GM12878 (cell line): ENCODE data around the gene EIF2D. TPM values are rescaled to one million over a fixed set of nuclear protein-coding genes. Genes with fewer than 3 reads are reported as not detected.

Experiments used
- ATF7 ChIP-seq: fragments of 450-650 bp; IDR thresholded peaks from 2 replicates; pipeline ENCODE4 v1.6.1; 2016; ENCODE audit warnings: low read depth, mild to moderate bottlenecking
- CBFB ChIP-seq: IDR thresholded peaks from 2 replicates; pipeline ENCODE4 v1.6.1; 2016; ENCODE audit warnings: antibody characterized with exemption, low read depth
- CHD4 ChIP-seq: fragments of 200-600 bp; sonication (generic); IDR thresholded peaks from 2 replicates; pipeline ENCODE4 v1.6.1; 2016; ENCODE audit warnings: mild to moderate bottlenecking
- CREM ChIP-seq: IDR thresholded peaks from 2 replicates; pipeline ENCODE4 v1.6.1; 2014; ENCODE audit warnings: antibody characterized with exemption, low read depth
- FOXK2 ChIP-seq: fragments of 450-650 bp; IDR thresholded peaks from 2 replicates; pipeline ENCODE4 v1.6.1; 2017; ENCODE audit warnings: mild to moderate bottlenecking, moderate library complexity
- HDAC2 ChIP-seq: fragments of 200-600 bp; sonication (generic); IDR thresholded peaks from 2 replicates; pipeline ENCODE4 v1.6.1; 2017
- IKZF1 ChIP-seq: fragments of 450-650 bp; conservative IDR thresholded peaks from 2 replicates; pipeline ENCODE4 v1.6.1; 2017; ENCODE audit warnings: antibody characterized with exemption, mild to moderate bottlenecking
- NFYA ChIP-seq: IDR thresholded peaks from 2 replicates; pipeline ENCODE4 v1.6.1; 2011; ENCODE audit warnings: low read depth, mild to moderate bottlenecking, low read length, improper control_type of control experiment, borderline replicate concordance
- NR2C1 ChIP-seq: fragments of 450-650 bp; IDR thresholded peaks from 2 replicates; pipeline ENCODE4 v1.6.1; 2017; ENCODE audit warnings: antibody characterized with exemption, mild to moderate bottlenecking, moderate library complexity
- NR2C2 ChIP-seq: IDR thresholded peaks from 2 replicates; pipeline ENCODE4 v1.6.1; 2011; ENCODE audit warnings: borderline replicate concordance, low read depth; ENCODE audit not compliant: control insufficient read depth, insufficient read length
- NRF1 ChIP-seq: conservative IDR thresholded peaks from 2 replicates; pipeline ENCODE4 v1.6.1; 2011; ENCODE audit warnings: mild to moderate bottlenecking, low read depth, low read length, improper control_type of control experiment
- RBBP5 ChIP-seq: fragments of 200-600 bp; sonication (generic); conservative IDR thresholded peaks from 2 replicates; pipeline ENCODE4 v1.6.1; 2016
- RFX5 ChIP-seq: IDR thresholded peaks from 2 replicates; pipeline ENCODE4 v1.6.1; 2011; ENCODE audit warnings: low read depth, low read length, improper control_type of control experiment
- SP1 ChIP-seq: IDR thresholded peaks from one replicate; pipeline ENCODE4 v1.6.1; 2011; ENCODE audit warnings: low read depth, low read length
- SRF ChIP-seq, 2 experiments: IDR thresholded peaks; 2 replicates each; pipeline ENCODE4 v1.6.1; 2011; ENCODE audit warnings: low read depth in 2 of 2, low read length in 2 of 2, mild to moderate bottlenecking in 1 of 2, moderate library complexity in 1 of 2
- STAT3 ChIP-seq: IDR thresholded peaks from 2 replicates; pipeline ENCODE4 v1.6.1; 2011; ENCODE audit warnings: low read depth, low read length, improper control_type of control experiment
- TBL1XR1 ChIP-seq: IDR thresholded peaks from 2 replicates; pipeline ENCODE4 v1.6.1; 2012; ENCODE audit warnings: low read depth, low read length, improper control_type of control experiment
- TCF3 ChIP-seq: IDR thresholded peaks from 2 replicates; pipeline ENCODE4 v1.6.1; 2012; ENCODE audit warnings: low read depth, mild to moderate bottlenecking, low read length, borderline replicate concordance; ENCODE audit not compliant: insufficient read depth
- WRNIP1 ChIP-seq: IDR thresholded peaks from 2 replicates; pipeline ENCODE4 v1.6.1; 2011; ENCODE audit warnings: low read depth, low read length, improper control_type of control experiment, borderline replicate concordance
- polyA plus RNA-seq, 11 experiments: library from polyadenylated mRNA; depleted of rRNA in 4 of 11; unstranded in 6 of 11; stranded (reverse) in 5 of 11; fragments of >200 nt; fragmentation: Nextera tagmentation in 4 of 11; fragmentation: Illumina TruSeq in 1 of 11; extraction: Ambion mirVana in 4 of 11; extraction: Trizol in 1 of 11; gene quantifications; 1 replicate in 1 of 11; 2 replicates in 10 of 11; pipeline versions ENCODE4 v1.2.1 to v1.2.3, GENCODE V29; 2011 to 2016; ENCODE audit warnings: inconsistent platforms in 2 of 11, missing spikeins in 2 of 11, low read depth in 1 of 11
- total RNA-seq, 4 experiments: library from RNA; depleted of rRNA in 3 of 4; stranded (reverse); fragments of >200 nt in 3 of 4; fragmentation: Illumina TruSeq in 1 of 4; extraction: Trizol in 1 of 4; gene quantifications; 2 replicates each; pipeline versions ENCODE4 v1.2.1 to v1.2.3, GENCODE V29; 2013 to 2021
- TF ChIP-seq, protein P1 (sequence below): IDR thresholded peaks from 2 replicates; pipeline ENCODE4 v1.6.1; 2011; ENCODE audit warnings: borderline replicate concordance, low read depth, mild to moderate bottlenecking, moderate library complexity, mixed read lengths, low read length; ENCODE audit not compliant: insufficient read depth; ENCODE audit errors: extremely low read length
- TF ChIP-seq, protein P2 (sequence below): IDR thresholded peaks from 2 replicates; pipeline ENCODE4 v1.6.1; 2011; ENCODE audit warnings: low read depth, low read length, improper control_type of control experiment, borderline replicate concordance
- TF ChIP-seq, protein P3 (sequence below): fragments of 450-650 bp; IDR thresholded peaks from 2 replicates; pipeline ENCODE4 v1.6.1; 2017; ENCODE audit warnings: low read depth, mild to moderate bottlenecking, moderate library complexity
- TF ChIP-seq, protein P4 (sequence below), 3 experiments: IDR thresholded peaks in 2 of 3; conservative IDR thresholded peaks in 1 of 3; 2 replicates each; pipeline ENCODE4 v1.5.1; 2011; ENCODE audit warnings: low read depth in 3 of 3, low read length in 3 of 3, mild to moderate bottlenecking in 3 of 3, control low read depth in 2 of 3, moderate library complexity in 2 of 3, inconsistent platforms in 1 of 3, mixed read lengths in 1 of 3; ENCODE audit not compliant: control insufficient read depth in 2 of 3, insufficient read depth in 1 of 3; ENCODE audit errors: extremely low read depth in 1 of 3
- TF ChIP-seq, protein P5 (sequence below): IDR thresholded peaks from 2 replicates; pipeline ENCODE4 v1.6.1; 2011; ENCODE audit warnings: mild to moderate bottlenecking, low read depth, low read length, moderate library complexity; ENCODE audit not compliant: insufficient replicate concordance
- TF ChIP-seq, protein P6 (sequence below): fragments of 450-650 bp; IDR thresholded peaks from 2 replicates; pipeline ENCODE4 v1.6.1; 2016; ENCODE audit warnings: mild to moderate bottlenecking

EIF2D gene
- total and polyA plus RNA-seq, 10 of the 15 experiments (the other 5 are each of a cell fraction or from before 2014, with no cell fraction given), result 65.2 to 133 (median 79.0) TPM

DNA sequence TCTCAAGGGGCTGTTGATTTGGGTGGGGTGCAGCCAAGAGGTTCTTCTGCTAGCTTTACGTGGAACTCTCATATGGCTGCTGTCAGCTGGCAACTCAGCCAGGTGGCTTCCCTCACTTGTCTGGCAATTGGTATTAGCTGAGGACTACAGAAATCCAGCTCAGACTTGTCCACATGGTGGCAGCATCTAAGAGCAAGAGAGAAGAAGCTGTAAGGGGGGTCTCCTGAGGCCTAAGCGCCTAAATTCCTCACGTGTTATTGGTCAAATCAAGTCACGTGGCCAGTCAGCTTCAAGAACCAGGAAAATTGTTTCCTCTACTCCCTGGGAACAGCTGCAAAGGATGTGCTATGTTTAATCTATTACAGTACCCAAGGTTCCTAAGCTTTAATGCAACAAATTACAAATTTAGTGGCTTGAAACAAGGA lies 18.8 kb upstream of the EIF2D start (continued):
- no peak for TF ChIP-seq IKZF1
- TF ChIP-seq CHD4, result no peak
- TF ChIP-seq, protein P1, sequence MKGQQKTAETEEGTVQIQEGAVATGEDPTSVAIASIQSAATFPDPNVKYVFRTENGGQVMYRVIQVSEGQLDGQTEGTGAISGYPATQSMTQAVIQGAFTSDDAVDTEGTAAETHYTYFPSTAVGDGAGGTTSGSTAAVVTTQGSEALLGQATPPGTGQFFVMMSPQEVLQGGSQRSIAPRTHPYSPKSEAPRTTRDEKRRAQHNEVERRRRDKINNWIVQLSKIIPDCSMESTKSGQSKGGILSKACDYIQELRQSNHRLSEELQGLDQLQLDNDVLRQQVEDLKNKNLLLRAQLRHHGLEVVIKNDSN, result peak; percentile 67
- no peak for TF ChIP-seq RBBP5
- no peak for TF ChIP-seq TBL1XR1
- no peak for TF ChIP-seq CREM
- TF ChIP-seq NR2C1, result no peak
- no peak for TF ChIP-seq FOXK2
- no peak for TF ChIP-seq ATF7
- no peak for TF ChIP-seq CBFB
- TF ChIP-seq, protein P2, sequence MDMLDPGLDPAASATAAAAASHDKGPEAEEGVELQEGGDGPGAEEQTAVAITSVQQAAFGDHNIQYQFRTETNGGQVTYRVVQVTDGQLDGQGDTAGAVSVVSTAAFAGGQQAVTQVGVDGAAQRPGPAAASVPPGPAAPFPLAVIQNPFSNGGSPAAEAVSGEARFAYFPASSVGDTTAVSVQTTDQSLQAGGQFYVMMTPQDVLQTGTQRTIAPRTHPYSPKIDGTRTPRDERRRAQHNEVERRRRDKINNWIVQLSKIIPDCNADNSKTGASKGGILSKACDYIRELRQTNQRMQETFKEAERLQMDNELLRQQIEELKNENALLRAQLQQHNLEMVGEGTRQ, result peak; percentile 74
- no peak for TF ChIP-seq HDAC2
- TF ChIP-seq, protein P3, sequence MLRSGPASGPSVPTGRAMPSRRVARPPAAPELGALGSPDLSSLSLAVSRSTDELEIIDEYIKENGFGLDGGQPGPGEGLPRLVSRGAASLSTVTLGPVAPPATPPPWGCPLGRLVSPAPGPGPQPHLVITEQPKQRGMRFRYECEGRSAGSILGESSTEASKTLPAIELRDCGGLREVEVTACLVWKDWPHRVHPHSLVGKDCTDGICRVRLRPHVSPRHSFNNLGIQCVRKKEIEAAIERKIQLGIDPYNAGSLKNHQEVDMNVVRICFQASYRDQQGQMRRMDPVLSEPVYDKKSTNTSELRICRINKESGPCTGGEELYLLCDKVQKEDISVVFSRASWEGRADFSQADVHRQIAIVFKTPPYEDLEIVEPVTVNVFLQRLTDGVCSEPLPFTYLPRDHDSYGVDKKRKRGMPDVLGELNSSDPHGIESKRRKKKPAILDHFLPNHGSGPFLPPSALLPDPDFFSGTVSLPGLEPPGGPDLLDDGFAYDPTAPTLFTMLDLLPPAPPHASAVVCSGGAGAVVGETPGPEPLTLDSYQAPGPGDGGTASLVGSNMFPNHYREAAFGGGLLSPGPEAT, result no peak
- no peak for TF ChIP-seq NRF1
- TF ChIP-seq STAT3, result no peak
- TF ChIP-seq, protein P4, sequence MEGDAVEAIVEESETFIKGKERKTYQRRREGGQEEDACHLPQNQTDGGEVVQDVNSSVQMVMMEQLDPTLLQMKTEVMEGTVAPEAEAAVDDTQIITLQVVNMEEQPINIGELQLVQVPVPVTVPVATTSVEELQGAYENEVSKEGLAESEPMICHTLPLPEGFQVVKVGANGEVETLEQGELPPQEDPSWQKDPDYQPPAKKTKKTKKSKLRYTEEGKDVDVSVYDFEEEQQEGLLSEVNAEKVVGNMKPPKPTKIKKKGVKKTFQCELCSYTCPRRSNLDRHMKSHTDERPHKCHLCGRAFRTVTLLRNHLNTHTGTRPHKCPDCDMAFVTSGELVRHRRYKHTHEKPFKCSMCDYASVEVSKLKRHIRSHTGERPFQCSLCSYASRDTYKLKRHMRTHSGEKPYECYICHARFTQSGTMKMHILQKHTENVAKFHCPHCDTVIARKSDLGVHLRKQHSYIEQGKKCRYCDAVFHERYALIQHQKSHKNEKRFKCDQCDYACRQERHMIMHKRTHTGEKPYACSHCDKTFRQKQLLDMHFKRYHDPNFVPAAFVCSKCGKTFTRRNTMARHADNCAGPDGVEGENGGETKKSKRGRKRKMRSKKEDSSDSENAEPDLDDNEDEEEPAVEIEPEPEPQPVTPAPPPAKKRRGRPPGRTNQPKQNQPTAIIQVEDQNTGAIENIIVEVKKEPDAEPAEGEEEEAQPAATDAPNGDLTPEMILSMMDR (IDR thresholded peaks at IDR 0.05 in 2 of 3, conservative IDR thresholded peaks at IDR 0.05 in 1 of 3; ENCODE audit: control insufficient read depth in 2 of 3, extremely low read depth in 1 of 3, insufficient read depth in 1 of 3, low read depth in 3 of 3, low read length in 3 of 3), result peak; percentile 50 to 63 (median 57); a peak in 5 of 6 replicates
- TF ChIP-seq TCF3, result peak; percentile 99
- TF ChIP-seq SP1, result no peak
- TF ChIP-seq RFX5, result no peak
- TF ChIP-seq NFYA, result no peak
- no peak for TF ChIP-seq WRNIP1
- no peak for TF ChIP-seq NR2C2
- no peak for TF ChIP-seq SRF (IDR thresholded peaks at IDR 0.05; ENCODE audit: low read depth in 2 of 2, low read length in 2 of 2)
- TF ChIP-seq, protein P5, sequence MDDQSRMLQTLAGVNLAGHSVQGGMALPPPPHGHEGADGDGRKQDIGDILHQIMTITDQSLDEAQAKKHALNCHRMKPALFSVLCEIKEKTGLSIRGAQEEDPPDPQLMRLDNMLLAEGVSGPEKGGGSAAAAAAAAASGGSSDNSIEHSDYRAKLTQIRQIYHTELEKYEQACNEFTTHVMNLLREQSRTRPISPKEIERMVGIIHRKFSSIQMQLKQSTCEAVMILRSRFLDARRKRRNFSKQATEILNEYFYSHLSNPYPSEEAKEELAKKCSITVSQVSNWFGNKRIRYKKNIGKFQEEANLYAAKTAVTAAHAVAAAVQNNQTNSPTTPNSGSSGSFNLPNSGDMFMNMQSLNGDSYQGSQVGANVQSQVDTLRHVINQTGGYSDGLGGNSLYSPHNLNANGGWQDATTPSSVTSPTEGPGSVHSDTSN, result peak; percentile 88
- TF ChIP-seq, protein P6, sequence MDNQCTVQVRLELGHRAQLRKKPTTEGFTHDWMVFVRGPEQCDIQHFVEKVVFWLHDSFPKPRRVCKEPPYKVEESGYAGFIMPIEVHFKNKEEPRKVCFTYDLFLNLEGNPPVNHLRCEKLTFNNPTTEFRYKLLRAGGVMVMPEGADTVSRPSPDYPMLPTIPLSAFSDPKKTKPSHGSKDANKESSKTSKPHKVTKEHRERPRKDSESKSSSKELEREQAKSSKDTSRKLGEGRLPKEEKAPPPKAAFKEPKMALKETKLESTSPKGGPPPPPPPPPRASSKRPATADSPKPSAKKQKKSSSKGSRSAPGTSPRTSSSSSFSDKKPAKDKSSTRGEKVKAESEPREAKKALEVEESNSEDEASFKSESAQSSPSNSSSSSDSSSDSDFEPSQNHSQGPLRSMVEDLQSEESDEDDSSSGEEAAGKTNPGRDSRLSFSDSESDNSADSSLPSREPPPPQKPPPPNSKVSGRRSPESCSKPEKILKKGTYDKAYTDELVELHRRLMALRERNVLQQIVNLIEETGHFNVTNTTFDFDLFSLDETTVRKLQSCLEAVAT, result no peak
